Hematopoietic multipotent progenitor cell treated with erythropoietin and hydrocortisone succinate and interleukin-3 and kit ligand, for 15 days (in vitro differentiated cells): Measurements from ENCODE around the gene TAPBP.

Source experiments
- DNase-seq: peaks from one replicate; pipeline ENCODE4 v3.0.0-alpha.2; 2015; ENCODE audit warnings: low spot score

TAPBP gene

GRCh38 chr6:33319939-33320314, 6.0 kb upstream of the TAPBP start:
- DNase-seq = no peak

GRCh38 chr6:33318426-33319073, 4.7 kb upstream of the TAPBP start:
- no peak for DNase-seq

GRCh38 chr6:33317669-33318425, 4.0 kb upstream of the TAPBP start, which contains the start of gene ZBTB22:
Gene ZBTB22 (minus strand): TSS chr6:33317744. CDS start chr6:33316916, 828 bp downstream.
- DNase-seq = peak; percentile 99

- DNase-seq = peak; percentile 80
These were observed 3.5 kb upstream of the TAPBP start for GRCh38 chr6:33317419-33317668.

GRCh38 chr6:33316603-33317418, 2.9 kb upstream of the TAPBP start:
- DNase-seq = no peak

- DNase-seq = no peak
These were observed 2.1 kb upstream of the TAPBP start for GRCh38 chr6:33315793-33316602.

- peak; percentile 59 for DNase-seq
These were observed 1.3 kb upstream of the TAPBP start for GRCh38 chr6:33314943-33315792.

GRCh38 chr6:33314515-33314942, 651 bp upstream of the TAPBP start:
- DNase-seq = peak; percentile 58

- peak; percentile 23 for DNase-seq
These were observed 671 bp downstream of the TAPBP start for GRCh38 chr6:33313105-33313708.

GRCh38 chr6:33312361-33313104, 1.3 kb downstream of the TAPBP start:
- DNase-seq = peak; percentile 70

GRCh38 chr6:33306356-33306755, 7.5 kb downstream of the TAPBP start:
- DNase-seq = no peak

- no peak for DNase-seq
These were observed 8.8 kb downstream of the TAPBP start for GRCh38 chr6:33305052-33305451.

- no peak for DNase-seq
These were observed 9.7 kb downstream of the TAPBP start for GRCh38 chr6:33304216-33304615.

- DNase-seq = no peak
These were observed 12.0 kb downstream of the TAPBP start for GRCh38 chr6:33301877-33302276.

- DNase-seq = peak; percentile 90
These were observed 14.5 kb downstream of the TAPBP start for GRCh38 chr6:33299237-33299944.

- peak; percentile 38 for DNase-seq
These were observed 15.1 kb downstream of the TAPBP start, which contains the start of gene RGL2 for GRCh38 chr6:33298773-33299236. Gene RGL2 (minus strand): TSS chr6:33298942. CDS start chr6:33298610, 332 bp downstream.

GRCh38 chr6:33297956-33298772, 15.7 kb downstream of the TAPBP start:
- peak; percentile 49 for DNase-seq

GRCh38 chr6:33297406-33297955, 16.4 kb downstream of the TAPBP start:
- DNase-seq = no peak
